HEK293 (cell line): Measurements from ENCODE around the gene RABAC1.
A peak's percentile ranks its signal among the peaks of the same experiment; 100 is the strongest.

ENCODE experiments used
- CTCF ChIA-PET: fragments of 350-600 bp; formaldehyde crosslinking; extraction: SDS; loops from one replicate; lab custom pipeline; 2021; ENCODE audit warnings: antibody characterized with exemption; lab: Yijun Ruan, JAX
- POLR2A ChIA-PET: fragments of 300-600 bp; formaldehyde crosslinking; extraction: SDS; loops from one replicate; lab custom pipeline; 2020; ENCODE audit warnings: antibody characterized with exemption, inconsistent platforms; lab: Yijun Ruan, JAX
- H3K27ac ChIP-seq: fragments of 200-500 bp; sonication (Bioruptor generic); 2 replicates; pipeline ENCODE4 v1.5.1; 2014; ENCODE audit warnings: low read depth, low read length, control low read depth, inconsistent platforms; ENCODE audit errors: extremely low read depth
- H3K36me3 ChIP-seq, 2 experiments: fragments of 200-500 bp in 1 of 2; sonication (Bioruptor generic) in 1 of 2; 1 replicate in 1 of 2; 2 replicates in 1 of 2; pipeline ENCODE4 v1.5.1; 2014 to 2017; ENCODE audit warnings: inconsistent platforms in 2 of 2, low read length in 2 of 2; ENCODE audit not compliant: control insufficient read depth in 2 of 2, insufficient read depth in 1 of 2
- H3K4me1 ChIP-seq: fragments of 200-500 bp; sonication (Bioruptor generic); 2 replicates; pipeline ENCODE4 v1.5.1; 2014; ENCODE audit warnings: mild to moderate bottlenecking, low read length, inconsistent platforms; ENCODE audit not compliant: control insufficient read depth, insufficient read depth
- H3K4me3 ChIP-seq: 2 replicates; pipeline ENCODE4 v1.5.1; 2011; ENCODE audit warnings: low read depth, mild to moderate bottlenecking, control low read depth, low read length, moderate library complexity
- H3K9me3 ChIP-seq: fragments of 200-500 bp; sonication (Bioruptor generic); 2 replicates; pipeline ENCODE4 v1.5.1; 2014; ENCODE audit warnings: low read depth, low read length, inconsistent platforms; ENCODE audit not compliant: control insufficient read depth, insufficient read depth
- KLF16 ChIP-seq: fragments of 450-650 bp; formaldehyde crosslinking; IDR thresholded peaks from 2 replicates; pipeline ENCODE4 v1.5.1; 2017; ENCODE audit warnings: missing biosample characterization, missing genetic modification characterization
- MZF1 ChIP-seq: fragments of 450-650 bp; formaldehyde crosslinking; IDR thresholded peaks from 2 replicates; pipeline ENCODE4 v1.5.1; 2017; ENCODE audit warnings: missing biosample characterization, missing genetic modification characterization, borderline replicate concordance
- SALL2 ChIP-seq: fragments of 450-650 bp; formaldehyde crosslinking; IDR thresholded peaks from 2 replicates; pipeline ENCODE4 v1.5.0; 2017; ENCODE audit warnings: missing biosample characterization, mild to moderate bottlenecking, missing genetic modification characterization, borderline replicate concordance
- TRIM28 ChIP-seq: IDR thresholded peaks from 2 replicates; pipeline ENCODE4 v1.6.1; 2011; ENCODE audit warnings: low read length, control low read depth, borderline replicate concordance
- ZBTB1 ChIP-seq: fragments of 450-650 bp; formaldehyde crosslinking; IDR thresholded peaks from 2 replicates; pipeline ENCODE4 v1.5.1; 2016; ENCODE audit warnings: missing biosample characterization, missing genetic modification characterization
- ZBTB17 ChIP-seq: fragments of 450-650 bp; formaldehyde crosslinking; IDR thresholded peaks from 2 replicates; pipeline ENCODE4 v1.5.1; 2016; ENCODE audit warnings: missing biosample characterization, missing genetic modification characterization
- ZBTB21 ChIP-seq: fragments of 450-650 bp; formaldehyde crosslinking; IDR thresholded peaks from 2 replicates; pipeline ENCODE4 v1.5.1; 2017; ENCODE audit warnings: missing biosample characterization, missing genetic modification characterization
- ZFP37 ChIP-seq: fragments of 450-650 bp; formaldehyde crosslinking; IDR thresholded peaks from 2 replicates; pipeline ENCODE4 v1.5.1; 2016; ENCODE audit warnings: missing biosample characterization, missing genetic modification characterization
- ZNF274 ChIP-seq, 2 experiments: fragments of 200-500 bp in 1 of 2; fragments of 450-650 bp in 1 of 2; sonication (Bioruptor generic) in 1 of 2; formaldehyde crosslinking in 1 of 2; IDR thresholded peaks; 2 replicates each; pipeline versions ENCODE4 v1.5.1 to v1.6.1; 2014 to 2016; ENCODE audit warnings: borderline replicate concordance in 1 of 2, inconsistent platforms in 1 of 2, low read length in 1 of 2, missing biosample characterization in 1 of 2, missing genetic modification characterization in 1 of 2
- ZNF324 ChIP-seq: fragments of 450-650 bp; formaldehyde crosslinking; IDR thresholded peaks from 2 replicates; pipeline ENCODE4 v1.5.1; 2016; ENCODE audit warnings: missing biosample characterization, missing genetic modification characterization
- ZNF335 ChIP-seq: fragments of 450-650 bp; formaldehyde crosslinking; conservative IDR thresholded peaks from 2 replicates; pipeline ENCODE4 v1.5.1; 2016; ENCODE audit warnings: missing biosample characterization, missing genetic modification characterization
- ZNF354C ChIP-seq: fragments of 450-650 bp; formaldehyde crosslinking; IDR thresholded peaks from 2 replicates; pipeline ENCODE4 v1.5.1; 2016; ENCODE audit warnings: missing biosample characterization, missing genetic modification characterization, low read depth, borderline replicate concordance
- ZNF394 ChIP-seq: fragments of 450-650 bp; formaldehyde crosslinking; IDR thresholded peaks from 2 replicates; pipeline ENCODE4 v1.5.1; 2016; ENCODE audit warnings: missing biosample characterization, missing genetic modification characterization, mild to moderate bottlenecking, moderate library complexity, borderline replicate concordance
- ZNF404 ChIP-seq: fragments of 450-650 bp; formaldehyde crosslinking; IDR thresholded peaks from 2 replicates; pipeline ENCODE4 v1.5.1; 2017; ENCODE audit warnings: missing biosample characterization, missing genetic modification characterization
- ZNF544 ChIP-seq: fragments of 450-650 bp; formaldehyde crosslinking; IDR thresholded peaks from 2 replicates; pipeline ENCODE4 v1.5.0; 2017; ENCODE audit warnings: missing biosample characterization, missing genetic modification characterization
- ZNF548 ChIP-seq: fragments of 450-650 bp; formaldehyde crosslinking; IDR thresholded peaks from 2 replicates; pipeline ENCODE4 v1.5.1; 2016; ENCODE audit warnings: missing biosample characterization, missing genetic modification characterization
- ZNF560 ChIP-seq: fragments of 450-650 bp; formaldehyde crosslinking; IDR thresholded peaks from 2 replicates; pipeline ENCODE4 v1.5.1; 2017; ENCODE audit warnings: missing biosample characterization, missing genetic modification characterization, borderline replicate concordance
- ZNF585B ChIP-seq: fragments of 450-650 bp; formaldehyde crosslinking; IDR thresholded peaks from 2 replicates; pipeline ENCODE4 v1.5.1; 2016; ENCODE audit warnings: missing biosample characterization, missing genetic modification characterization
- ZNF654 ChIP-seq: fragments of 450-650 bp; formaldehyde crosslinking; IDR thresholded peaks from 2 replicates; pipeline ENCODE4 v1.5.1; 2016; ENCODE audit warnings: low read depth, missing biosample characterization, missing genetic modification characterization
- ZNF747 ChIP-seq: fragments of 450-650 bp; formaldehyde crosslinking; IDR thresholded peaks from 2 replicates; pipeline ENCODE4 v1.5.1; 2016; ENCODE audit warnings: missing biosample characterization, missing genetic modification characterization
- TF ChIP-seq, protein P1 (sequence below): fragments of 450-650 bp; formaldehyde crosslinking; IDR thresholded peaks from 2 replicates; pipeline ENCODE4 v1.5.1; 2017; ENCODE audit warnings: missing biosample characterization, missing genetic modification characterization
- TF ChIP-seq, protein P2 (sequence below): fragments of 450-650 bp; IDR thresholded peaks from 2 replicates; pipeline ENCODE4 v1.5.1; 2018; ENCODE audit warnings: missing biosample characterization, mild to moderate bottlenecking, missing genetic modification characterization
- TF ChIP-seq, protein P3 (sequence below): fragments of 450-650 bp; formaldehyde crosslinking; IDR thresholded peaks from 2 replicates; pipeline ENCODE4 v1.5.1; 2016; ENCODE audit warnings: missing biosample characterization, missing genetic modification characterization
- TF ChIP-seq, protein P4 (sequence below): fragments of 450-650 bp; formaldehyde crosslinking; IDR thresholded peaks from 2 replicates; pipeline ENCODE4 v1.5.1; 2016; ENCODE audit warnings: missing biosample characterization, missing genetic modification characterization

Gene RABAC1

DNA sequence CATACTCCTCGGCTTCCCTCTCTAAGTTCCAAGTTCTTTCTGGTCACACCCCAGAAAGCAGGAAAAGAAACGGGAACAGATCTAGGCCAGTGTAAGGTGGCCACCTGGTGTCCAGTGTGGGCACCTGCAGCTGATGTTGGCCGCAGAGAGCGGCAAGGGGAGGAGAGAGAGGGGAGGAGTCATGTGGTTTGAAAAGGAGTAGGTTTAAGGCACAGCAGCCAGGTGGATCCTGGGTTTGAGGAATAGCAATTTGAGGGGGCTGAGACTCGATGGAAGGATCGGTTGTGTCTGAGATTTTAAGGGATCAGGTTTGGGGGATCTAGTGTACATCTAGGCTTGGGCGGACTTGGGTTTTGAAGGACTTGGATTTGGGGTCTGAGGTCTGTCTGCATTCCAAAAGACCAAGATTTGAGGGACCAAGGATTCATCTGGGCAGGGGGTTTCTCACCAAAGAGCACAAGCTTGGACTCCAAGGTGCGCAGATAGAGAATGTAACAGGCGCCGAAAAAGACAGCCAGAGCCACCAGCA is 1.2 kb downstream of the RABAC1 start (continued):
- TF ChIP-seq ZBTB17 (tag by site-specific recombination) (peak; percentile 64), ZNF654 (tag by site-specific recombination) (peak; percentile 95), ZNF560 (tag by site-specific recombination) (no peak), ZBTB1 (tag by site-specific recombination) (no peak), ZNF585B (tag by site-specific recombination) (no peak), KLF16 (no peak), ZBTB21 (tag by site-specific recombination) (0 out of 2 replicates have a peak, but pooled peaks have one; percentile 18), MZF1 (tag by site-specific recombination) (no peak), ZFP37 (tag by site-specific recombination) (peak; percentile 10; the same call in 1 of the 2 replicates), ZNF335 (tag by site-specific recombination) (peak; percentile 99), SALL2 (tag by site-specific recombination) (no peak), ZNF544 (tag by site-specific recombination) (no peak), ZNF324 (tag by site-specific recombination) (no peak)
- TF ChIP-seq, protein P1, sequence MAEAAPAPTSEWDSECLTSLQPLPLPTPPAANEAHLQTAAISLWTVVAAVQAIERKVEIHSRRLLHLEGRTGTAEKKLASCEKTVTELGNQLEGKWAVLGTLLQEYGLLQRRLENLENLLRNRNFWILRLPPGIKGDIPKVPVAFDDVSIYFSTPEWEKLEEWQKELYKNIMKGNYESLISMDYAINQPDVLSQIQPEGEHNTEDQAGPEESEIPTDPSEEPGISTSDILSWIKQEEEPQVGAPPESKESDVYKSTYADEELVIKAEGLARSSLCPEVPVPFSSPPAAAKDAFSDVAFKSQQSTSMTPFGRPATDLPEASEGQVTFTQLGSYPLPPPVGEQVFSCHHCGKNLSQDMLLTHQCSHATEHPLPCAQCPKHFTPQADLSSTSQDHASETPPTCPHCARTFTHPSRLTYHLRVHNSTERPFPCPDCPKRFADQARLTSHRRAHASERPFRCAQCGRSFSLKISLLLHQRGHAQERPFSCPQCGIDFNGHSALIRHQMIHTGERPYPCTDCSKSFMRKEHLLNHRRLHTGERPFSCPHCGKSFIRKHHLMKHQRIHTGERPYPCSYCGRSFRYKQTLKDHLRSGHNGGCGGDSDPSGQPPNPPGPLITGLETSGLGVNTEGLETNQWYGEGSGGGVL, result no peak
- TF ChIP-seq, protein P2, sequence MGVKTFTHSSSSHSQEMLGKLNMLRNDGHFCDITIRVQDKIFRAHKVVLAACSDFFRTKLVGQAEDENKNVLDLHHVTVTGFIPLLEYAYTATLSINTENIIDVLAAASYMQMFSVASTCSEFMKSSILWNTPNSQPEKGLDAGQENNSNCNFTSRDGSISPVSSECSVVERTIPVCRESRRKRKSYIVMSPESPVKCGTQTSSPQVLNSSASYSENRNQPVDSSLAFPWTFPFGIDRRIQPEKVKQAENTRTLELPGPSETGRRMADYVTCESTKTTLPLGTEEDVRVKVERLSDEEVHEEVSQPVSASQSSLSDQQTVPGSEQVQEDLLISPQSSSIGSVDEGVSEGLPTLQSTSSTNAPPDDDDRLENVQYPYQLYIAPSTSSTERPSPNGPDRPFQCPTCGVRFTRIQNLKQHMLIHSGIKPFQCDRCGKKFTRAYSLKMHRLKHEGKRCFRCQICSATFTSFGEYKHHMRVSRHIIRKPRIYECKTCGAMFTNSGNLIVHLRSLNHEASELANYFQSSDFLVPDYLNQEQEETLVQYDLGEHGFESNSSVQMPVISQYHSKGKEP (tag by site-specific recombination), result no peak
- TF ChIP-seq, protein P3, sequence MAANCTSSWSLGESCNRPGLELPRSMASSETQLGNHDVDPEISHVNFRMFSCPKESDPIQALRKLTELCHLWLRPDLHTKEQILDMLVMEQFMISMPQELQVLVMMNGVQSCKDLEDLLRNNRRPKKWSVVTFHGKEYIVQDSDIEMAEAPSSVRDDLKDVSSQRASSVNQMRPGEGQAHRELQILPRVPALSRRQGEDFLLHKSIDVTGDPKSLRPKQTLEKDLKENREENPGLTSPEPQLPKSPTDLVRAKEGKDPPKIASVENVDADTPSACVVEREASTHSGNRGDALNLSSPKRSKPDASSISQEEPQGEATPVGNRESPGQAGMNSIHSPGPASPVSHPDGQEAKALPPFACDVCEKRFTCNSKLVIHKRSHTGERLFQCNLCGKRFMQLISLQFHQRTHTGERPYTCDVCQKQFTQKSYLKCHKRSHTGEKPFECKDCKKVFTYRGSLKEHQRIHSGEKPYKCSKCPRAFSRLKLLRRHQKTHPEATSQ (tag by site-specific recombination), result no peak
- TF ChIP-seq, protein P4, sequence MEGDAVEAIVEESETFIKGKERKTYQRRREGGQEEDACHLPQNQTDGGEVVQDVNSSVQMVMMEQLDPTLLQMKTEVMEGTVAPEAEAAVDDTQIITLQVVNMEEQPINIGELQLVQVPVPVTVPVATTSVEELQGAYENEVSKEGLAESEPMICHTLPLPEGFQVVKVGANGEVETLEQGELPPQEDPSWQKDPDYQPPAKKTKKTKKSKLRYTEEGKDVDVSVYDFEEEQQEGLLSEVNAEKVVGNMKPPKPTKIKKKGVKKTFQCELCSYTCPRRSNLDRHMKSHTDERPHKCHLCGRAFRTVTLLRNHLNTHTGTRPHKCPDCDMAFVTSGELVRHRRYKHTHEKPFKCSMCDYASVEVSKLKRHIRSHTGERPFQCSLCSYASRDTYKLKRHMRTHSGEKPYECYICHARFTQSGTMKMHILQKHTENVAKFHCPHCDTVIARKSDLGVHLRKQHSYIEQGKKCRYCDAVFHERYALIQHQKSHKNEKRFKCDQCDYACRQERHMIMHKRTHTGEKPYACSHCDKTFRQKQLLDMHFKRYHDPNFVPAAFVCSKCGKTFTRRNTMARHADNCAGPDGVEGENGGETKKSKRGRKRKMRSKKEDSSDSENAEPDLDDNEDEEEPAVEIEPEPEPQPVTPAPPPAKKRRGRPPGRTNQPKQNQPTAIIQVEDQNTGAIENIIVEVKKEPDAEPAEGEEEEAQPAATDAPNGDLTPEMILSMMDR, result peak; percentile 98
- TF ChIP-seq, all 188 proteins: peak for 12

DNA sequence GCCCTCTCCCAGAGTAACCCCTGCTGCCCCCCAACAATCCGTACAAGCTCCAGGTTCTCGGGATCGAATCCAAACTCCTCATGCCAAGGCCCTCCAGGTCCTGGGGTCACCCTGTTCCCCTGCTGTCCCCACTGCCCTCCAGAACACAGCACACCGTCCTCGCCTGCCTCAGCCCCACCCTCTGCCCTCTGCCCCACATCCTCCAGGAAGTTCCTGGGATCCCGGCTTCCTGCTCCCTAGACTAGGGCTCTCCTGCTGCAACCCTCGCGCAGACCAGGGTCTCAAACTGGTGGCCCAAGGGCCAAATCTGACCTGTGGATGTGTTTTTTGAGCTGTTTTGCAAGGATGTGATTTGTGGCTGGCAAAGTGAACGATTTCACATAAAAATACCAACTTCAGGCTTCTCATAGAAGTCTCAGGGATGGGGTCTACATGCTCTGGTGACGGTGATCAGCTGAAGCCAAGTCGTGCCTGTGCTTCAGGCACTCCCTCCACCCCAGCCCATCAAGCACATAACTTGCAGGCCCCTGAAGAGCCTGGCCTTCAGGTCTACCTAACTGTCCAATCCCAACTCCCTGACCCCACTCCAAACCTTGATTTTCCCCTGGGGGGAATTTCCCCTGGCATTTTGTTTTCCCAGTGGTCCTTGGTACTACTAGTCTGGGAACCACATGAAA is 1.8 kb downstream of the RABAC1 start:
- Histone ChIP-seq H3K36me3 (peaks cover 18 to 20% of the 10 kb centered on the region in 2 experiments; a peak in 2 of 3 replicates), H3K4me1 (peaks cover 10% of the 10 kb centered on the region), H3K4me3 (no peak overlapping the region), H3K27ac (peak overlapping the region; percentile 25; the same call in 1 of the 2 replicates), H3K9me3 (no peaks in the 10 kb centered on the region)
- TF ChIP-seq TRIM28 (no peak), ZNF354C (no peak), ZNF394 (tag by site-specific recombination) (no peak), ZNF274 (IDR thresholded peaks at IDR 0.05; ENCODE audit: low read length) (no peak), ZNF274 (tag by site-specific recombination; IDR thresholded peaks at IDR 0.05; ENCODE audit: borderline replicate concordance) (no peak), ZNF404 (tag by site-specific recombination) (no peak), ZNF548 (no peak), ZNF747 (no peak)
- POLR2A ChIA-PET, result interaction anchor here (1.0 to 4.3 kb wide), 8 partner anchors 9 to 97 kb away, joined by 3 to 56 read pairs (median 6); partner anchors contain the start of gene RPS19
- CTCF ChIA-PET, result interaction anchor here (0.5 to 4.4 kb wide), 22 partner anchors 12 to 414 kb away, joined by 3 to 73 read pairs (median 4); partner anchors contain the start of genes ARHGEF1, CD79A and RPS19
